ENCODE results near the gene HSPB9. TPM values are rescaled to one million over a fixed set of nuclear protein-coding genes. Genes with fewer than 3 reads are reported as not detected.

HSPB9 gene
- total RNA-seq, 1 experiment from 2014 or later, result not detected

DNA sequence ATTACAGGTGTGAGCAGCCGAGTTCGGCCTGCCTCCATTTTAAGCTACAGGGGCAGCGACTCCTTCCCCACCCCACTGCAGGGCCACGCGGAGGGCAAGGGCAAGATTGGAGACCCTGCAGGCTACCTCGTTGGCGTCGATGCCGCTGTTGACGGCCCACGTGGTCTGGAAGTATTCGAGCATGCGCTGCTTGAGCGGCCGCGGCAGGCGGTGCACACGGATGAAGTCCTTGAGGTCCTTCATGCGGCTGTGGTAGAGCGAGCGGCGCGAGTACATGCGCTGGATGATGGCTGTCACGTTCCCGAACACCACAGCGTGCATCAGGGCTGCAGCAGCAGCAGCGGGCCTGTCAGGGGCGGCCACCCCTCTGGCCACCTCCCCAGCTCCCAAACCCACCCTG, 46.7 kb downstream of the HSPB9 start:
- H3K4me2 ChIP-seq, result no peak overlapping the region
- no peaks in the 10 kb centered on the region for H3K4me1 ChIP-seq (replicated peaks; ENCODE audit: insufficient read depth)
- no peak overlapping the region for H2AFZ ChIP-seq
- no peak overlapping the region for H3K4me3 ChIP-seq
- H3K9me3 ChIP-seq (ENCODE audit: insufficient read depth, low read depth), result no peaks in the 10 kb centered on the region
- DNase-seq, result no peak
- H3K27me3 ChIP-seq (ENCODE audit: insufficient read depth, low read depth), result peaks cover 37% of the 10 kb centered on the region
- H4K20me1 ChIP-seq (ENCODE audit: insufficient read depth), result no peaks in the 10 kb centered on the region
- intact Hi-C loops (cut with micrococcal nuclease; ENCODE audit: unreplicated experiment), result no loop called here
- TF ChIP-seq, protein P1, sequence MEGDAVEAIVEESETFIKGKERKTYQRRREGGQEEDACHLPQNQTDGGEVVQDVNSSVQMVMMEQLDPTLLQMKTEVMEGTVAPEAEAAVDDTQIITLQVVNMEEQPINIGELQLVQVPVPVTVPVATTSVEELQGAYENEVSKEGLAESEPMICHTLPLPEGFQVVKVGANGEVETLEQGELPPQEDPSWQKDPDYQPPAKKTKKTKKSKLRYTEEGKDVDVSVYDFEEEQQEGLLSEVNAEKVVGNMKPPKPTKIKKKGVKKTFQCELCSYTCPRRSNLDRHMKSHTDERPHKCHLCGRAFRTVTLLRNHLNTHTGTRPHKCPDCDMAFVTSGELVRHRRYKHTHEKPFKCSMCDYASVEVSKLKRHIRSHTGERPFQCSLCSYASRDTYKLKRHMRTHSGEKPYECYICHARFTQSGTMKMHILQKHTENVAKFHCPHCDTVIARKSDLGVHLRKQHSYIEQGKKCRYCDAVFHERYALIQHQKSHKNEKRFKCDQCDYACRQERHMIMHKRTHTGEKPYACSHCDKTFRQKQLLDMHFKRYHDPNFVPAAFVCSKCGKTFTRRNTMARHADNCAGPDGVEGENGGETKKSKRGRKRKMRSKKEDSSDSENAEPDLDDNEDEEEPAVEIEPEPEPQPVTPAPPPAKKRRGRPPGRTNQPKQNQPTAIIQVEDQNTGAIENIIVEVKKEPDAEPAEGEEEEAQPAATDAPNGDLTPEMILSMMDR (conservative IDR thresholded peaks at IDR 0.05), result no peak
- POLR2A ChIA-PET (ENCODE audit: unreplicated experiment), result interaction anchor here (0.6 kb wide), 1 partner anchor 150 kb away, joined by 9 read pairs; no protein-coding TSS in a partner anchor
- BruUV-seq (replicated peaks), result no TSS peak
- no peaks in the 10 kb centered on the region for H3K36me3 ChIP-seq (ENCODE audit: low read depth)
- H3K9me2 ChIP-seq (ENCODE audit: insufficient read depth), result no peaks in the 10 kb centered on the region
- CTCF ChIA-PET, result no interaction called here
- no peaks in the 10 kb centered on the region for H3F3A ChIP-seq (ENCODE audit: insufficient read depth, low read depth)
- H3K27ac ChIP-seq, result no peak overlapping the region
- no peaks in the 10 kb centered on the region for H3K79me2 ChIP-seq (ENCODE audit: low read depth)

DNA sequence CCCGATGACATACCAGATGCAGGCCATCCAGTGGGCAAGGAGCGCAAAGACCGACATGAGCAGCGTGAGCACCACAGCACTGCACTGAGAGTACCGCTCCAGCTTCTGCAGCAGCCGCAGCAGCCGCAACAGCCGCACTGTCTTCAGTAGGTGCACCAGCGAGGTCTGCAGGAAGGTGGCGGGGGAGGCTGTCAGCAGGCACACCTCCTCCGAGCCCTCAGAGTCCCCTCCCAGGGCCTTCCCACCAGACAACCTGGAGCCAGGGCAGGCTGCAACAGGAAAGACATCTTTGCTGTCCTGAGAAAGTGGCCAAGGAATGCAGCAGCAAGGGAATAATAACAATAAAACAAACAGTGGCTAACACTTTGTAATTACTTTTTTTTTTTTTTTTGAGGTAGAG, 49.2 kb downstream of the HSPB9 start:
- H3K9me2 ChIP-seq (ENCODE audit: insufficient read depth), result no peaks in the 10 kb centered on the region
- TF ChIP-seq, protein P1 (conservative IDR thresholded peaks at IDR 0.05), result no peak
- no peak for TF ChIP-seq EZH2 (IDR thresholded peaks at IDR 0.05; ENCODE audit: low read depth)
- BruUV-seq (replicated peaks), result no TSS peak
- no peaks in the 10 kb centered on the region for H3K9me3 ChIP-seq (ENCODE audit: insufficient read depth, low read depth)
- no peak for DNase-seq
- no peaks in the 10 kb centered on the region for H4K20me1 ChIP-seq (ENCODE audit: insufficient read depth)
- intact Hi-C loops (cut with micrococcal nuclease; ENCODE audit: unreplicated experiment), result no loop called here
- H3K4me3 ChIP-seq, result no peak overlapping the region
- no peaks in the 10 kb centered on the region for H3F3A ChIP-seq (ENCODE audit: insufficient read depth, low read depth)
- H2AFZ ChIP-seq, result no peak overlapping the region
- no peaks in the 10 kb centered on the region for H3K36me3 ChIP-seq (ENCODE audit: low read depth)
- H3K27me3 ChIP-seq (ENCODE audit: insufficient read depth, low read depth), result peaks cover 54% of the 10 kb centered on the region
- POLR2A ChIA-PET (ENCODE audit: unreplicated experiment), result no interaction called here
- H3K4me2 ChIP-seq, result no peak overlapping the region
- no peak overlapping the region for H3K27ac ChIP-seq
- CTCF ChIA-PET, result interaction anchor here (0.7 kb wide), 1 partner anchor 12 kb away, joined by 11 read pairs; no protein-coding TSS in a partner anchor
- no peaks in the 10 kb centered on the region for H3K79me2 ChIP-seq (ENCODE audit: low read depth)
- no peaks in the 10 kb centered on the region for H3K4me1 ChIP-seq (replicated peaks; ENCODE audit: insufficient read depth)

Other genes with a start within 250 kb of the HSPB9 start
- 106 and 184 TPM in 2 replicates for gene ACLY, start 203.9 kb upstream of the HSPB9 start, total RNA-seq (2021)
- gene ODAD4, start 192.2 kb upstream of the HSPB9 start, total RNA-seq (2021), result 3.0 and 4.0 TPM in 2 replicates
- 60.6 and 64.7 TPM in 2 replicates for gene CNP, start 156.0 kb upstream of the HSPB9 start, total RNA-seq (2021)
- 75.5 and 96.1 TPM in 2 replicates for gene DNAJC7, start 105.4 kb upstream of the HSPB9 start, total RNA-seq (2021)
- gene NKIRAS2, start 102.7 kb upstream of the HSPB9 start, total RNA-seq (2021), result 38.3 and 39.7 TPM in 2 replicates
- gene C17orf113, start 72.2 kb upstream of the HSPB9 start, total RNA-seq (2021), result 3.4 and 3.7 TPM in 2 replicates
- gene ZNF385C, start 24.3 kb upstream of the HSPB9 start, total RNA-seq (2021), result 1.7 and 2.1 TPM in 2 replicates
- gene DHX58, start 10.1 kb upstream of the HSPB9 start, total RNA-seq (2021), result 17.9 and 26.0 TPM in 2 replicates
- 42.1 and 47.6 TPM in 2 replicates for gene KAT2A, start 1.4 kb upstream of the HSPB9 start, total RNA-seq (2021)
- 97.0 and 120 TPM in 2 replicates for gene RAB5C, start 32.2 kb downstream of the HSPB9 start, total RNA-seq (2021)
- not detected in 2 replicates for gene KCNH4, start 58.3 kb downstream of the HSPB9 start, total RNA-seq (2021)
- gene HCRT, start 62.6 kb downstream of the HSPB9 start, total RNA-seq (2021), result not detected in 2 replicates
- gene GHDC, start 71.7 kb downstream of the HSPB9 start, total RNA-seq (2021), result 21.5 and 28.6 TPM in 2 replicates
- 19.5 and 21.1 TPM in 2 replicates for gene STAT5B, start 153.6 kb downstream of the HSPB9 start, total RNA-seq (2021)
- gene STAT5A, start 165.7 kb downstream of the HSPB9 start, total RNA-seq (2021), result 3.4 and 12.1 TPM in 2 replicates

Data from PC-9 (cell line).